ENCODE measurements around the gene ZNF732. TPM values are rescaled to one million over a fixed set of nuclear protein-coding genes. Genes with fewer than 3 reads are reported as not detected.
"Not testable (repeated sequence)": the region's sequence is repeated elsewhere in the genome, so short reads cannot be mapped to it uniquely, and the experiment has no call there.

The ZNF732 gene
- total RNA-seq, 1 donor: 0.72 TPM

DNA sequence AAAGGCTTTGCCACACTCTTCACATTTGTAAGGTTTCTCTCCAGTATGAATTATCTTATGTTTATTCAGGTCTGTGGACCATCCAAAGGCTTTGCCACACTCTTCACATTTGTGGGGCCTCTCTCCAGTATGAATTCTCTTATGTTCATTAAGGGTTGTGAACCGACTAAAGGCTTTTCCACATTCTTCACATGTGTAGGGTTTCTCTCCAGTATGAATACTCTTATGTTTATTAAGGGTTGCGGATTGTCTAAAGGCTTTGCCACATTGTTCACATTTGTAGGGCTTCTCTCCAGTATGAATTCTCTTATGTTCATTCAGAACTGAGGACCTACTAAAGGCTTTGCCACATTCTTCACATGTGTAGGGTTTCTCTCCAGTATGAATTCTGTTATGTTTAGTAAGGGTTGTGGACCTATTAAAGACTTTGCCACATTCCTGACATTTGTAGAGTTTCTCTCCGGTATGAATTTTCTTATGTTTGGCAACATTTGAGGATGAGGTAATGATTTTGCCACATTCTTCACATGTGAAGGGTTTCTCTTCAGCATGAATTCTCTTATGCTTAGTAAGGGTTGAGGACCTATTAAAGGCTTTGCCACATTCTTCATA lies 33.7 kb downstream of the ZNF732 start:
- peaks cover 32% of the 10 kb centered on the region for H3K9me3 ChIP-seq (ENCODE audit: low read depth, low read length)
- DNase-seq (ENCODE audit: insufficient read length, low spot score, missing footprints): no peak
- TF ChIP-seq, protein P1, sequence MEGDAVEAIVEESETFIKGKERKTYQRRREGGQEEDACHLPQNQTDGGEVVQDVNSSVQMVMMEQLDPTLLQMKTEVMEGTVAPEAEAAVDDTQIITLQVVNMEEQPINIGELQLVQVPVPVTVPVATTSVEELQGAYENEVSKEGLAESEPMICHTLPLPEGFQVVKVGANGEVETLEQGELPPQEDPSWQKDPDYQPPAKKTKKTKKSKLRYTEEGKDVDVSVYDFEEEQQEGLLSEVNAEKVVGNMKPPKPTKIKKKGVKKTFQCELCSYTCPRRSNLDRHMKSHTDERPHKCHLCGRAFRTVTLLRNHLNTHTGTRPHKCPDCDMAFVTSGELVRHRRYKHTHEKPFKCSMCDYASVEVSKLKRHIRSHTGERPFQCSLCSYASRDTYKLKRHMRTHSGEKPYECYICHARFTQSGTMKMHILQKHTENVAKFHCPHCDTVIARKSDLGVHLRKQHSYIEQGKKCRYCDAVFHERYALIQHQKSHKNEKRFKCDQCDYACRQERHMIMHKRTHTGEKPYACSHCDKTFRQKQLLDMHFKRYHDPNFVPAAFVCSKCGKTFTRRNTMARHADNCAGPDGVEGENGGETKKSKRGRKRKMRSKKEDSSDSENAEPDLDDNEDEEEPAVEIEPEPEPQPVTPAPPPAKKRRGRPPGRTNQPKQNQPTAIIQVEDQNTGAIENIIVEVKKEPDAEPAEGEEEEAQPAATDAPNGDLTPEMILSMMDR (IDR thresholded peaks at IDR 0.05; ENCODE audit: extremely low read depth, low read depth, low read length): no peak
- no peak overlapping the region for H3K4me2 ChIP-seq (ENCODE audit: insufficient read depth, low read length)
- no peak overlapping the region for H3K4me3 ChIP-seq (ENCODE audit: insufficient read depth, low read length)
- H3K27me3 ChIP-seq (ENCODE audit: insufficient read depth, low read length): no peaks in the 10 kb centered on the region
- H3K4me1 ChIP-seq (ENCODE audit: insufficient read depth, low read length): no peaks in the 10 kb centered on the region
- H3K79me2 ChIP-seq (ENCODE audit: insufficient read depth, low read length): no peaks in the 10 kb centered on the region
- no peak overlapping the region for H3K27ac ChIP-seq (ENCODE audit: low read depth, low read length)
- no peaks in the 10 kb centered on the region for H3K36me3 ChIP-seq (ENCODE audit: insufficient read depth, low read length)
- H4K20me1 ChIP-seq (ENCODE audit: insufficient read depth, low read length): no peaks in the 10 kb centered on the region
- no peak overlapping the region for H2AFZ ChIP-seq (ENCODE audit: low read length)

DNA sequence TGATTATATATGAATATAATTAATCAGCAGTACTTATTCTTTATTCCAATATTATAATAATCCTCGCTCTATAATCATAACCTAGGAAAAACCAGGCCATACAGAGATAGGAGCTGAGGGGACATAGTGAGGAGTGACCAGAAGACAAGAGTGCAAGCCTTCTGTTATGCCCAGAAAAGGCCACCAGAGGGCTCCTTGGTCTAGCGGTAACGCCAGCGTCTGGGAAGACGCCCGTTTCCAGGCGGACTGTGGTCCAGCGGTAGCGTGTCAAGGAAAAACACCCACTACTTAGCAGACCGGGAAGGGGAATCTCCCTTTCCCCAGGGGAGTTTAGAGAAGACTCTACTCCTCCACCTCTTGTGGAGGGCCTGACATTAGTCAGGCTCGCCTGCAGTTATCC lies 46.0 kb downstream of the ZNF732 start:
- H2AFZ ChIP-seq (ENCODE audit: low read length); H3K4me1 ChIP-seq (ENCODE audit: insufficient read depth, low read length); H3K79me2 ChIP-seq (ENCODE audit: insufficient read depth, low read length); H3K4me3 ChIP-seq (ENCODE audit: insufficient read depth, low read length); H3K27ac ChIP-seq (ENCODE audit: low read depth, low read length); H3K4me2 ChIP-seq (ENCODE audit: insufficient read depth, low read length); H4K20me1 ChIP-seq (ENCODE audit: insufficient read depth, low read length); DNase-seq (ENCODE audit: insufficient read length, low spot score, missing footprints); H3K36me3 ChIP-seq (ENCODE audit: insufficient read depth, low read length); H3K27me3 ChIP-seq (ENCODE audit: insufficient read depth, low read length): not testable (repeated sequence)
- H3K9me3 ChIP-seq (ENCODE audit: low read depth, low read length): peaks cover 23% of the 10 kb centered on the region

DNA sequence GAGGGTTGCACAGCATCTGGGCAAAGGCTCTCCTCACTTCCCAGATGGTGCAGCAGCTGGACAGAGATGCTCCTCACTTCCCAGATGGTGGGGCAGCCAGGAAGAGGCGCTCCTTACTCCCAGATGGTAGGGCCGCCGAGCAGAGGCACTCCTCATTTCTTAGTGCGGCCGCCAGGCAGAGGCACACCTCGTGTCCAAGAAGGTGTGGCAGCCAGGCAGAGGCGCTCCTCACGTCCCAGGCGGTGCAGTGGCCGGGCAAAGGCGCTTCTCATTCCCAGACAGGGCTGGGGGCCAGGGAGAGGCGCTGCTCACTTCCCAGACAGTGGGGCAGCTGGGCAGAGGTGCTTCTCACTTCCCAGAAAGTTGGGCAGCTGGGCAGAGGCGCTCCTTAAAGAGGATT lies 48.8 kb downstream of the ZNF732 start:
- Histone ChIP-seq H3K4me2 (ENCODE audit: insufficient read depth, low read length) (no peak overlapping the region), H3K27me3 (ENCODE audit: insufficient read depth, low read length) (no peaks in the 10 kb centered on the region), H3K4me1 (ENCODE audit: insufficient read depth, low read length) (no peaks in the 10 kb centered on the region), H2AFZ (ENCODE audit: low read length) (no peak overlapping the region), H3K79me2 (ENCODE audit: insufficient read depth, low read length) (no peaks in the 10 kb centered on the region), H3K9me3 (ENCODE audit: low read depth, low read length) (peaks cover 31% of the 10 kb centered on the region), H3K27ac (ENCODE audit: low read depth, low read length) (no peak overlapping the region), H3K36me3 (ENCODE audit: insufficient read depth, low read length) (peaks cover 5% of the 10 kb centered on the region), H3K4me3 (ENCODE audit: insufficient read depth, low read length) (no peak overlapping the region), H4K20me1 (ENCODE audit: insufficient read depth, low read length) (no peaks in the 10 kb centered on the region)
- TF ChIP-seq, protein P1 (IDR thresholded peaks at IDR 0.05; ENCODE audit: extremely low read depth, low read depth, low read length): no peak
- no peak for DNase-seq (ENCODE audit: insufficient read length, low spot score, missing footprints)

DNA sequence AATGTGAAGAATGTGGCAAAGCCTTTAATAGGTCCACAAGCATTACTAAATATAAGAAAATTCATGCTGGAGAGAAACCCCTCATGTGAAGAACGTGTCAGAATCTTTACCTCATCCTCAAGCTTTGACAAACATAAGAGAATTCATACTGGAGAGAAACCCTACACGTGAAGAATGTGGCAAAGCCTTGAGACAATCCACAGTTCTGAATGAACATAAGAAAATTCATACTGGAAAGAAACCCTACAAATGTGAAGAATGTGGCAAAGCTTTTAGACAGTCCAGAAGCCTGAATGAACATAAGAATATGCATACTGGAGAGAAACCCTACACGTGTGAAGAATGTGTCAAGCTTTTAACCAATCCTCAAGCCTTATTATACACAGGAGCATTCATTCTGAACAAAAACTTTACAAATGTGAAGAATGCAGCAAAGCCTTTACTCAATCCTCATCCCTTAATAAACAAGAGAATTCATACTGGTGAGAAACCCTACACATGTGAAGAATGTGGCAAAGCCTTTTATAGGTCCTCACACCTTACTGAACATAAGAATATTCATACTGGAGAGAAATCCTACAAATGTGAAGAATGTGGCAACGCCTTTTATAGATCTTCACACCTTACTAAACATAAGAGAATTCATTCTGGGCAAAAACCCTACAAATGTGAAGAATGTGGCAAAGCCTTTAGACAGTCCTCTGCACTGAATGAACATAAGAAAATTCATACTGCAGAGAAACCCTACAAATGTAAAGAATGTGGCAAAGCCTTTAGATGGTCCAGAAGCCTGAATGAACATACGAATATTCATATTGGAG lies 51.1 kb downstream of the ZNF732 start:
- TF ChIP-seq, protein P1 (IDR thresholded peaks at IDR 0.05; ENCODE audit: extremely low read depth, low read depth, low read length): no peak
- Histone ChIP-seq H3K4me2 (ENCODE audit: insufficient read depth, low read length) (no peak overlapping the region), H3K27ac (ENCODE audit: low read depth, low read length) (no peak overlapping the region), H3K36me3 (ENCODE audit: insufficient read depth, low read length) (peaks cover 3% of the 10 kb centered on the region), H3K4me3 (ENCODE audit: insufficient read depth, low read length) (no peak overlapping the region), H3K4me1 (ENCODE audit: insufficient read depth, low read length) (no peaks in the 10 kb centered on the region), H2AFZ (ENCODE audit: low read length) (no peak overlapping the region), H3K9me3 (ENCODE audit: low read depth, low read length) (peaks cover 29% of the 10 kb centered on the region), H3K79me2 (ENCODE audit: insufficient read depth, low read length) (no peaks in the 10 kb centered on the region), H3K27me3 (ENCODE audit: insufficient read depth, low read length) (no peaks in the 10 kb centered on the region), H4K20me1 (ENCODE audit: insufficient read depth, low read length) (no peaks in the 10 kb centered on the region)
- no peak for DNase-seq (ENCODE audit: insufficient read length, low spot score, missing footprints)

All from osteoblast (primary cell).